Mesodermal cell (in vitro differentiated cells): Measurements from ENCODE around the gene INPP5B. TPM values are rescaled to one million over a fixed set of nuclear protein-coding genes. Genes with fewer than 3 reads are reported as not detected.
A peak's percentile ranks its signal among the peaks of the same experiment; 100 is the strongest.
"Not testable (repeated sequence)": the region's sequence is repeated elsewhere in the genome, so short reads cannot be mapped to it uniquely, and the experiment has no call there.

Experiments
- H3K27ac ChIP-seq: 2 replicates; pipeline ENCODE4 v1.7.0; 2013; ENCODE audit warnings: mild to moderate bottlenecking, low read depth, low read length, moderate library complexity; ENCODE audit not compliant: severe bottlenecking
- H3K36me3 ChIP-seq: 2 replicates; pipeline ENCODE4 v1.7.1; 2013; ENCODE audit warnings: mild to moderate bottlenecking, low read length, moderate library complexity; ENCODE audit not compliant: control insufficient read depth, insufficient read depth
- H3K4me1 ChIP-seq: one replicate; pipeline ENCODE4 v1.7.1; 2013; ENCODE audit warnings: mild to moderate bottlenecking, low read length; ENCODE audit not compliant: insufficient read depth, control insufficient read depth, poor library complexity, severe bottlenecking
- H3K4me3 ChIP-seq: 2 replicates; pipeline ENCODE4 v1.7.0; 2013; ENCODE audit warnings: low read length, control low read depth, mild to moderate bottlenecking; ENCODE audit not compliant: insufficient read depth, poor library complexity, severe bottlenecking; ENCODE audit errors: extremely low read depth
- H3K9me3 ChIP-seq: 2 replicates; pipeline ENCODE4 v1.7.1; 2013; ENCODE audit warnings: mild to moderate bottlenecking, low read length, moderate library complexity; ENCODE audit not compliant: control insufficient read depth
- WGBS, 2 experiments: methylation state at CpG; one replicate each; pipeline ENCODE4 v1.1.5; 2013; ENCODE audit warnings: missing lambda C conversion rate in 2 of 2; ENCODE audit not compliant: insufficient coverage in 2 of 2; 5-methylcytosine and 5-hydroxymethylcytosine counted together
- polyA plus RNA-seq, 2 experiments: library from polyadenylated mRNA; stranded (reverse); fragments of 50-300 nt; gene quantifications; one replicate each; pipeline ENCODE4 v1.2.3, GENCODE V29; 2013

Gene INPP5B
- 14.7 TPM for polyA plus RNA-seq (2013, experiment 1 of 2)
- 15.0 TPM for polyA plus RNA-seq (2013, experiment 2 of 2)

- peaks cover 13% of the 10 kb centered on the region for H3K4me1 ChIP-seq
- H3K27ac ChIP-seq: peak within 1 kb of the TSS; percentile 88
- H3K4me3 ChIP-seq: peak within 1 kb of the TSS; percentile 73
- WGBS, 2 experiments: 0% methylated on average over 5 to 9 of the region's 11 CpGs
- H3K9me3 ChIP-seq: no peaks in the 10 kb centered on the region
- peaks cover 4% of the 10 kb centered on the region for H3K36me3 ChIP-seq
Observed at GRCh38 chr1:37946703-37947360, at the start of gene INPP5B. INPP5B (minus strand) TSS chr1:37947053; CDS start chr1:37946308, 745 bp downstream.

- peaks cover 31% of the 10 kb centered on the region for H3K4me1 ChIP-seq
- no peaks in the 10 kb centered on the region for H3K9me3 ChIP-seq
- no peak overlapping the region for H3K4me3 ChIP-seq
- peaks cover 54% of the 10 kb centered on the region for H3K36me3 ChIP-seq
- WGBS, 2 experiments: 87 to 89% methylated on average over 43 to 44 of the region's 46 CpGs
- H3K27ac ChIP-seq: no peak overlapping the region
Observed at GRCh38 chr1:37995751-37996345, 49.0 kb upstream of the INPP5B start.

- 95 to 97% methylated on average over 7 to 10 of the region's 11 CpGs for whole genome bisulfite sequencing, 2 experiments
- Histone ChIP-seq H3K9me3 (no peaks in the 10 kb centered on the region), H3K4me1 (peaks cover 24% of the 10 kb centered on the region), H3K4me3 (no peak overlapping the region), H3K27ac (peak overlapping the region; percentile 2), H3K36me3 (peaks cover 54% of the 10 kb centered on the region)
Observed at GRCh38 chr1:37994886-37995566, 48.2 kb upstream of the INPP5B start.

GRCh38 chr1:37989361-37989930 lies 42.6 kb upstream of the INPP5B start:
- Histone ChIP-seq H3K4me1 (peaks cover 2% of the 10 kb centered on the region), H3K36me3 (peaks cover 44% of the 10 kb centered on the region), H3K27ac (peak overlapping the region; percentile 72), H3K4me3 (peak overlapping the region; percentile 78), H3K9me3 (no peaks in the 10 kb centered on the region)
- 0% methylated on average over 27 to 30 of the region's 30 CpGs for WGBS, 2 experiments

- H3K9me3 ChIP-seq: no peaks in the 10 kb centered on the region
- no peak overlapping the region for H3K27ac ChIP-seq
- H3K4me1 ChIP-seq: peaks cover 2% of the 10 kb centered on the region
- WGBS, 2 experiments: 100% methylated on average over 1 of the region's 1 CpG; no CpG with 5 or more reads in 1 of the 2 experiments
- H3K36me3 ChIP-seq: peaks cover 53% of the 10 kb centered on the region
- no peak overlapping the region for H3K4me3 ChIP-seq
Observed at GRCh38 chr1:37987679-37988078, 40.8 kb upstream of the INPP5B start.

GRCh38 chr1:37983546-37983945 lies 36.7 kb upstream of the INPP5B start:
- Histone ChIP-seq H3K36me3 (peaks cover 94% of the 10 kb centered on the region), H3K4me3 (no peak overlapping the region), H3K9me3 (no peaks in the 10 kb centered on the region), H3K4me1 (peaks cover under 1% of the 10 kb centered on the region), H3K27ac (no peak overlapping the region)
- 100% methylated on average over 1 of the region's 2 CpGs; no CpG with 5 or more reads in 1 of the 2 experiments for WGBS, 2 experiments

GRCh38 chr1:37978541-37978940 lies 31.7 kb upstream of the INPP5B start:
- Histone ChIP-seq H3K4me3 (no peak overlapping the region), H3K4me1 (no peaks in the 10 kb centered on the region), H3K9me3 (no peaks in the 10 kb centered on the region), H3K36me3 (peaks cover 92% of the 10 kb centered on the region), H3K27ac (no peak overlapping the region)
- 96 to 100% methylated on average over 4 of the region's 4 CpGs for WGBS, 2 experiments

- 56 to 70% methylated on average over 4 to 6 of the region's 6 CpGs for WGBS, 2 experiments
Observed at GRCh38 chr1:37975083-37975482, 28.2 kb upstream of the INPP5B start.

GRCh38 chr1:37974567-37974966 lies 27.7 kb upstream of the INPP5B start:
- Histone ChIP-seq H3K27ac (no peak overlapping the region), H3K36me3 (peaks cover 66% of the 10 kb centered on the region), H3K4me1 (no peaks in the 10 kb centered on the region), H3K9me3 (no peaks in the 10 kb centered on the region), H3K4me3 (no peak overlapping the region)
- 95 to 100% methylated on average over 4 of the region's 5 CpGs for WGBS, 2 experiments

More at GRCh38 chr1:37975083-37975482, 28.2 kb upstream of the INPP5B start:
- H3K4me1 ChIP-seq, H3K27ac ChIP-seq, H3K9me3 ChIP-seq, H3K4me3 ChIP-seq: not testable (repeated sequence)
- H3K36me3 ChIP-seq: peaks cover 67% of the 10 kb centered on the region

- not testable (repeated sequence) for H3K4me1 ChIP-seq, H3K4me3 ChIP-seq, H3K9me3 ChIP-seq, H3K27ac ChIP-seq
- peaks cover 66% of the 10 kb centered on the region for H3K36me3 ChIP-seq
- WGBS, 2 experiments: 93% methylated on average over 2 of the region's 5 CpGs; no CpG with 5 or more reads in 1 of the 2 experiments
Observed at GRCh38 chr1:37973684-37974083, 26.8 kb upstream of the INPP5B start.
